HepG2 (cell line): ENCODE measurements around the gene PLCXD3. TPM values are rescaled to one million over a fixed set of nuclear protein-coding genes. Genes with fewer than 3 reads are reported as not detected.

Experiments
- ATAC-seq: fragments of 200-7000 bp; cut with Tn5 transposase; 3 replicates; pipeline ENCODE4 v1.9.1; 2020; ENCODE audit warnings: mild to moderate bottlenecking, moderate library complexity
- BruUV-seq: library from RNA; stranded (reverse); fragments of 400-500 nt; replicated peaks from 2 replicates; lab custom pipeline; 2021; lab: Mats Ljungman, UMichigan
- CTCF ChIA-PET: fragments of 300-600 bp; formaldehyde crosslinking; extraction: SDS; loops from one replicate; lab custom pipeline; 2021; ENCODE audit warnings: low total read pairs, inconsistent platforms, low intra/inter-chr PET ratio; lab: Yijun Ruan, JAX
- POLR2A ChIA-PET: fragments of 350-600 bp; sonication (Branson Sonifier 250); formaldehyde crosslinking; loops from one replicate; lab custom pipeline; 2020; ENCODE audit warnings: antibody characterized with exemption, inconsistent platforms; lab: Yijun Ruan, JAX
- DNase-seq: peaks from one replicate; pipeline ENCODE4 v3.0.0-alpha.2; 2015; ENCODE audit warnings: low spot score
- FAIRE-seq: peaks from 3 replicates; lab custom pipeline; 2011; peaks lifted over from hg19 to GRCh38; lab: Jason Lieb, UNC
- H2AFZ ChIP-seq: one replicate; pipeline ENCODE4 v1.6.1; 2011; ENCODE audit warnings: low read length, inconsistent platforms
- H3K27ac ChIP-seq: fragments of 300-600 bp; 3 replicates; pipeline ENCODE4 v1.8.0; 2011; ENCODE audit warnings: mixed run types, mild to moderate bottlenecking, mixed read lengths, low read length, inconsistent platforms; ENCODE audit not compliant: insufficient read depth; ENCODE audit errors: extremely low read length
- H3K27me3 ChIP-seq, 2 experiments: fragments of 200-600 bp in 1 of 2; 2 replicates in 1 of 2; 3 replicates in 1 of 2; pipeline versions ENCODE4 v1.6.0 to v1.8.0; 2011; ENCODE audit warnings: low read length in 2 of 2, mild to moderate bottlenecking in 2 of 2, moderate library complexity in 2 of 2, inconsistent platforms in 1 of 2; ENCODE audit not compliant: insufficient read depth in 2 of 2, control insufficient read depth in 1 of 2
- H3K36me3 ChIP-seq, 2 experiments: fragments of 200-600 bp in 1 of 2; replicated peaks in 1 of 2; 2 replicates in 1 of 2; 3 replicates in 1 of 2; pipeline versions ENCODE4 v1.5.1 to v1.8.0; 2011; ENCODE audit warnings: low read length in 2 of 2, inconsistent platforms in 1 of 2; ENCODE audit not compliant: insufficient read depth in 2 of 2, control insufficient read depth in 1 of 2
- H3K4me1 ChIP-seq: 2 replicates; pipeline ENCODE4 v1.5.1; 2012; ENCODE audit warnings: low read length, inconsistent platforms; ENCODE audit not compliant: insufficient read depth
- H3K4me2 ChIP-seq: 2 replicates; pipeline ENCODE4 v1.6.0; 2011; ENCODE audit warnings: low read depth, low read length, inconsistent platforms
- H3K4me3 ChIP-seq, 3 experiments: fragments of 200-600 bp in 1 of 3; sonication (generic), shearing (Covaris generic) in 1 of 3; replicated peaks in 1 of 3; 2 replicates each; pipeline ENCODE4 v1.5.1; 2011 to 2016; ENCODE audit warnings: low read length in 3 of 3, inconsistent platforms in 2 of 3, low read depth in 2 of 3, mild to moderate bottlenecking in 2 of 3, control low read depth in 1 of 3, mixed read lengths in 1 of 3; ENCODE audit not compliant: insufficient read depth in 1 of 3
- H3K79me2 ChIP-seq: one replicate; pipeline ENCODE4 v1.6.1; 2011; ENCODE audit warnings: low read length, inconsistent platforms; ENCODE audit not compliant: insufficient read depth
- H3K9ac ChIP-seq: 2 replicates; pipeline ENCODE4 v1.6.0; 2011; ENCODE audit warnings: mild to moderate bottlenecking, low read depth, low read length, inconsistent platforms; ENCODE audit not compliant: insufficient read depth
- H3K9me3 ChIP-seq: 2 replicates; pipeline ENCODE4 v1.5.1; 2012; ENCODE audit warnings: mild to moderate bottlenecking, low read length
- H4K20me1 ChIP-seq: 2 replicates; pipeline ENCODE4 v1.6.0; 2011; ENCODE audit warnings: inconsistent platforms, mild to moderate bottlenecking, low read length, moderate library complexity; ENCODE audit not compliant: insufficient read depth
- ARID3A ChIP-seq: IDR thresholded peaks from 2 replicates; pipeline ENCODE4 v1.6.1; 2012; ENCODE audit warnings: low read depth, low read length, improper control_type of control experiment
- ATF7 ChIP-seq, 2 experiments: fragments of 450-650 bp in 1 of 2; sonication (generic) in 1 of 2; formaldehyde crosslinking in 1 of 2; IDR thresholded peaks; 2 replicates each; pipeline versions ENCODE4 v1.4.0 to v1.6.1; 2016 to 2020; ENCODE audit warnings: antibody characterized with exemption in 1 of 2, mild to moderate bottlenecking in 1 of 2, missing genetic modification reagents in 1 of 2
- CAMTA2 ChIP-seq: sonication (generic); formaldehyde crosslinking; IDR thresholded peaks from 2 replicates; pipeline ENCODE4 v1.4.0; 2020; ENCODE audit warnings: mild to moderate bottlenecking, missing genetic modification reagents, borderline replicate concordance
- CREB3 ChIP-seq: sonication (generic); formaldehyde crosslinking; IDR thresholded peaks from 2 replicates; pipeline ENCODE4 v1.5.0; 2020; ENCODE audit warnings: missing genetic modification reagents
- DMAP1 ChIP-seq: IDR thresholded peaks from 2 replicates; pipeline ENCODE4 v1.6.1; 2016
- E2F2 ChIP-seq: sonication (generic); formaldehyde crosslinking; IDR thresholded peaks from 2 replicates; pipeline ENCODE4 v1.4.0; 2020; ENCODE audit warnings: missing genetic modification reagents, borderline replicate concordance
- HDAC2 ChIP-seq: sonication (generic); formaldehyde crosslinking; IDR thresholded peaks from 2 replicates; pipeline ENCODE4 v1.4.0; 2020; ENCODE audit warnings: missing genetic modification reagents
- IKZF1 ChIP-seq: fragments of 450-650 bp; IDR thresholded peaks from 2 replicates; pipeline ENCODE4 v1.7.1; 2016
- ZBTB44 ChIP-seq: sonication (generic); formaldehyde crosslinking; IDR thresholded peaks from 2 replicates; pipeline ENCODE4 v1.4.0; 2020; ENCODE audit warnings: missing genetic modification reagents
- ZNF292 ChIP-seq: sonication (generic); formaldehyde crosslinking; IDR thresholded peaks from 2 replicates; pipeline ENCODE4 v1.8.1; 2022; ENCODE audit warnings: mild to moderate bottlenecking, low read depth, missing genetic modification reagents, borderline replicate concordance
- ZNF510 ChIP-seq: sonication (generic); formaldehyde crosslinking; IDR thresholded peaks from 2 replicates; pipeline ENCODE4 v1.4.0; 2020; ENCODE audit warnings: low read depth, mild to moderate bottlenecking, missing genetic modification reagents
- ZNF552 ChIP-seq: sonication (generic); formaldehyde crosslinking; IDR thresholded peaks from 2 replicates; pipeline ENCODE4 v1.9.0; 2022; ENCODE audit warnings: missing genetic modification reagents, mild to moderate bottlenecking, borderline replicate concordance
- ZNF879 ChIP-seq: sonication (generic); formaldehyde crosslinking; IDR thresholded peaks from 2 replicates; pipeline ENCODE4 v1.8.1; 2023; ENCODE audit warnings: missing genetic modification reagents
- ZSCAN25 ChIP-seq: sonication (generic); formaldehyde crosslinking; IDR thresholded peaks from 2 replicates; pipeline ENCODE4 v1.8.0; 2022; ENCODE audit warnings: mild to moderate bottlenecking, missing genetic modification reagents
- ZSCAN9 ChIP-seq: IDR thresholded peaks from 2 replicates; pipeline ENCODE4 v1.6.1; 2016; ENCODE audit warnings: borderline replicate concordance
- WGBS: methylation state at CpG from one replicate; pipeline ENCODE4 v1.1.6; 2017; ENCODE audit warnings: low lambda C conversion rate; 5-methylcytosine and 5-hydroxymethylcytosine counted together
- in situ Hi-C: cut with HindIII; loops from 2 replicates; pipeline ENCODE4 v1.10.0; 2017; ENCODE audit warnings: low pct_unique_long_range_greater_than_20kb; ENCODE audit not compliant: extremely low pct_ligation_motif_present
- intact Hi-C: fragments of 100-400 bp; cut with micrococcal nuclease; formaldehyde crosslinking; loops from one replicate; pipeline ENCODE4 v1.10.0; 2022; ENCODE audit not compliant: unreplicated experiment
- polyA plus RNA-seq, 8 experiments: library from polyadenylated mRNA; depleted of rRNA in 3 of 8; stranded (reverse) in 7 of 8; unstranded in 1 of 8; fragments of >200 nt; fragmentation: Illumina TruSeq in 4 of 8; extraction: Trizol in 4 of 8; gene quantifications; 2 replicates each; pipeline versions ENCODE4 v1.2.1 to v1.2.3, GENCODE V29; 2011 to 2016; ENCODE audit warnings: low read depth in 4 of 8, missing spikeins in 1 of 8, mixed read lengths in 1 of 8; ENCODE audit not compliant: insufficient read depth in 1 of 8
- total RNA-seq, 5 experiments: library from RNA; depleted of rRNA; stranded (reverse); fragments of >200 nt; fragmentation: Illumina TruSeq; extraction: Trizol; gene quantifications; 2 replicates each; pipeline ENCODE4 v1.2.3, GENCODE V29; 2016; ENCODE audit warnings: low read depth in 1 of 5

The PLCXD3 gene
- total and polyA plus RNA-seq, 2 of the 13 experiments (the other 11 are each of a cell fraction or from before 2014, with no cell fraction given): not detected

- H4K20me1 ChIP-seq: no peaks in the 10 kb centered on the region
- H3K36me3 ChIP-seq: no peaks in the 10 kb centered on the region
- no peak overlapping the region for H3K27ac ChIP-seq
- no peak overlapping the region for H3K4me2 ChIP-seq
- no peak overlapping the region for H3K4me3 ChIP-seq
- H3K27me3 ChIP-seq: no peaks in the 10 kb centered on the region; a peak in 1 of 5 replicates
- no peak for ATAC-seq
- DNase-seq: no peak
- no peak overlapping the region for H2AFZ ChIP-seq
- no TSS peak for BruUV-seq
- TF ChIP-seq ZNF292 (CRISPR knock-in tag) (no peak), ATF7 (IDR thresholded peaks at IDR 0.05) (peak; percentile 64), ATF7 (CRISPR knock-in tag; IDR thresholded peaks at IDR 0.05) (no peak), IKZF1 (no peak), ZNF510 (no peak), ZBTB44 (CRISPR knock-in tag) (no peak), DMAP1 (CRISPR knock-in tag) (no peak), ZNF552 (CRISPR knock-in tag) (no peak)
- H3K79me2 ChIP-seq: no peaks in the 10 kb centered on the region
- POLR2A ChIA-PET: no interaction called here
- H3K9me3 ChIP-seq: no peaks in the 10 kb centered on the region
- no peak overlapping the region for H3K9ac ChIP-seq
- H3K4me1 ChIP-seq: no peaks in the 10 kb centered on the region
- CTCF ChIA-PET: no interaction called here
- FAIRE-seq: no peak
- in situ Hi-C loops: no loop called here
- intact Hi-C loops: loop anchor here (5.0 kb wide), 1 partner anchor 435 kb away; no protein-coding TSS in a partner anchor
Observed at GRCh38 chr5:41337216-41337615, 173.2 kb downstream of the PLCXD3 start.

GRCh38 chr5:41336471-41336870, 173.9 kb downstream of the PLCXD3 start:
- Histone ChIP-seq H3K4me1 (no peaks in the 10 kb centered on the region), H3K9me3 (no peaks in the 10 kb centered on the region), H3K4me2 (no peak overlapping the region), H3K27me3 (no peaks in the 10 kb centered on the region; a peak in 1 of 5 replicates), H3K9ac (no peak overlapping the region), H4K20me1 (no peaks in the 10 kb centered on the region), H3K27ac (no peak overlapping the region), H3K4me3 (no peak overlapping the region), H3K36me3 (no peaks in the 10 kb centered on the region), H2AFZ (no peak overlapping the region), H3K79me2 (no peaks in the 10 kb centered on the region)
- intact Hi-C loops: loop anchor here (5.0 kb wide), 1 partner anchor 434 kb away; no protein-coding TSS in a partner anchor
- DNase-seq (no peak), FAIRE-seq (no peak), ATAC-seq (no peak)
- WGBS: 82% methylated on average over 1 of the region's 1 CpG
- BruUV-seq: no TSS peak
- ChIA-PET POLR2A (no interaction called here), CTCF (no interaction called here)
- in situ Hi-C loops: no loop called here
- TF ChIP-seq CAMTA2 (CRISPR knock-in tag): no peak
- TF ChIP-seq ZSCAN25 (CRISPR knock-in tag): no peak
- TF ChIP-seq CREB3: no peak
- TF ChIP-seq ZSCAN9 (CRISPR knock-in tag): no peak
- TF ChIP-seq E2F2 (CRISPR knock-in tag): no peak
- TF ChIP-seq HDAC2 (CRISPR knock-in tag): no peak
- TF ChIP-seq ARID3A: no peak
- no peak for TF ChIP-seq ZNF879
